Hepatocyte (in vitro differentiated cells): Measurements from ENCODE around the gene SRPK2.

Source experiments
- EZH2 ChIP-seq: fragments of 200-600 bp; sonication (generic); IDR thresholded peaks from 2 replicates; pipeline ENCODE4 v1.6.1; 2016; ENCODE audit warnings: antibody characterized with exemption, mild to moderate bottlenecking, borderline replicate concordance
- EZH2phosphoT487 ChIP-seq: fragments of 200-600 bp; sonication (generic); IDR thresholded peaks from one replicate; pipeline ENCODE4 v1.6.1; 2018; ENCODE audit warnings: antibody characterized with exemption, mild to moderate bottlenecking, low read depth, moderate library complexity; ENCODE audit not compliant: unreplicated experiment, severe bottlenecking
- TF ChIP-seq, protein P1 (sequence below): fragments of 200-600 bp; sonication (generic); IDR thresholded peaks from 2 replicates; pipeline ENCODE4 v1.5.1; 2016; ENCODE audit warnings: antibody characterized with exemption, mild to moderate bottlenecking; ENCODE audit not compliant: poor library complexity

DNA sequence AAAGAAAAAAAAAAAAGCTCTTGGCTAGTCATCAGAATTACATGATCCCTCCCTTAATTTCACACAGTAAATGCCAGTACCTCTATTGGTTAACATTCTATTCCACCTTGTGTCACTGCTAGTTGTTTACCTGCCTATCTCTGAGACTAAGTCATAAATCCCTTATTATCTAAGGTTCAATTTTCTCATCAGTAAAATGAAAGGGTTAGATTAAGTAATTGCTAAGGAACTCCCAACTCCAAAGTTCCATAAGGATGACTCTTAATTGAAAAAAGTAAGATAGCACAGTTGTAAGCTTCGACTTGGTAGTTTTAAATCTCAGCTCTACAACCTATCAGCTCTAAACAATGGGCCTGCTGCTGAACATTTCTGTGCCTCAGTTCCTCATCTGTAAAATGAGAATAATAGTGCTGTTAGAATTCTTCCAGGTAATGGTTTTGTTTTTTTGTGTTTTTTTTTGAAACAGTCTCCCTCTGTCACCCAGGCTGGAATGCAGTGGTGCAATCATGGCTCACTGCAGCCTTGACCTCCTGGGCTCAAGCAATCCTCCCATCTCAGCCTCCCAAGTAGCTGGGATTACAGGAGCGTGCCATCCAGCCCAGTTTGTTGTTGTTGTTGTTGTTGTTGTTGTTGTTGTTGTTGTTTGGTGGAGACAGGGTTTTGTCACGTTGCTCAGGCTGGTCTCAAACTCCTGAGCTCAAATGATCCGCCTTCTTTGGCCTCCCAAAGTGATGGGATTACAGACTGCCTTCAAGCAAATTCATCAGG lies 35.6 kb downstream of the SRPK2 start:
- TF ChIP-seq, protein P1, sequence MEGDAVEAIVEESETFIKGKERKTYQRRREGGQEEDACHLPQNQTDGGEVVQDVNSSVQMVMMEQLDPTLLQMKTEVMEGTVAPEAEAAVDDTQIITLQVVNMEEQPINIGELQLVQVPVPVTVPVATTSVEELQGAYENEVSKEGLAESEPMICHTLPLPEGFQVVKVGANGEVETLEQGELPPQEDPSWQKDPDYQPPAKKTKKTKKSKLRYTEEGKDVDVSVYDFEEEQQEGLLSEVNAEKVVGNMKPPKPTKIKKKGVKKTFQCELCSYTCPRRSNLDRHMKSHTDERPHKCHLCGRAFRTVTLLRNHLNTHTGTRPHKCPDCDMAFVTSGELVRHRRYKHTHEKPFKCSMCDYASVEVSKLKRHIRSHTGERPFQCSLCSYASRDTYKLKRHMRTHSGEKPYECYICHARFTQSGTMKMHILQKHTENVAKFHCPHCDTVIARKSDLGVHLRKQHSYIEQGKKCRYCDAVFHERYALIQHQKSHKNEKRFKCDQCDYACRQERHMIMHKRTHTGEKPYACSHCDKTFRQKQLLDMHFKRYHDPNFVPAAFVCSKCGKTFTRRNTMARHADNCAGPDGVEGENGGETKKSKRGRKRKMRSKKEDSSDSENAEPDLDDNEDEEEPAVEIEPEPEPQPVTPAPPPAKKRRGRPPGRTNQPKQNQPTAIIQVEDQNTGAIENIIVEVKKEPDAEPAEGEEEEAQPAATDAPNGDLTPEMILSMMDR: no peak
- no peak for TF ChIP-seq EZH2
- TF ChIP-seq EZH2phosphoT487: no peak
